Measurements from ENCODE around the gene SCGB1D1. TPM values are rescaled to one million over a fixed set of nuclear protein-coding genes. Genes with fewer than 3 reads are reported as not detected.

Gene SCGB1D1
- total and polyA plus RNA-seq, 2 experiments from 2014 or later, result not detected

DNA sequence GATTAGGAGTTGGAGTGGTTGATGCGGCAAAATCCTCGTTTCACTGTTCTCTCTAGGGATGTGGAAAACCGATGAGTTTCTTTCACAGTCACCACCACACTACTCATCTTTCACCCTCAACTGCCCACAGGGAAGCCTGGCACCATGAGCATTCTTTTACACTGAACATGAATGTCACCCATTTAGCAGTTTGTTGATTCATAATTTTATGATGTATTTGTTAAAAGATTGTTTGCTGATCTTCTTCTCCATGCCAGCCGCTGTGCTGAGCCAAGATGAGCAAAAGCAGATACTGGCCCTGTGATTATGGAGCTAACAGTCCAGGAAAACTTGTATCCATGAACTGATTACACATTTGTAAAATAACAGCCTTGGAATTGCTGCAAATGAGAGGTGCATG lies 48.1 kb downstream of the SCGB1D1 start (continued):
- TF ChIP-seq, protein P1, sequence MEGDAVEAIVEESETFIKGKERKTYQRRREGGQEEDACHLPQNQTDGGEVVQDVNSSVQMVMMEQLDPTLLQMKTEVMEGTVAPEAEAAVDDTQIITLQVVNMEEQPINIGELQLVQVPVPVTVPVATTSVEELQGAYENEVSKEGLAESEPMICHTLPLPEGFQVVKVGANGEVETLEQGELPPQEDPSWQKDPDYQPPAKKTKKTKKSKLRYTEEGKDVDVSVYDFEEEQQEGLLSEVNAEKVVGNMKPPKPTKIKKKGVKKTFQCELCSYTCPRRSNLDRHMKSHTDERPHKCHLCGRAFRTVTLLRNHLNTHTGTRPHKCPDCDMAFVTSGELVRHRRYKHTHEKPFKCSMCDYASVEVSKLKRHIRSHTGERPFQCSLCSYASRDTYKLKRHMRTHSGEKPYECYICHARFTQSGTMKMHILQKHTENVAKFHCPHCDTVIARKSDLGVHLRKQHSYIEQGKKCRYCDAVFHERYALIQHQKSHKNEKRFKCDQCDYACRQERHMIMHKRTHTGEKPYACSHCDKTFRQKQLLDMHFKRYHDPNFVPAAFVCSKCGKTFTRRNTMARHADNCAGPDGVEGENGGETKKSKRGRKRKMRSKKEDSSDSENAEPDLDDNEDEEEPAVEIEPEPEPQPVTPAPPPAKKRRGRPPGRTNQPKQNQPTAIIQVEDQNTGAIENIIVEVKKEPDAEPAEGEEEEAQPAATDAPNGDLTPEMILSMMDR (conservative IDR thresholded peaks at IDR 0.05; ENCODE audit: low read depth in 2 of 2), result no peak
- TF ChIP-seq, protein P2, sequence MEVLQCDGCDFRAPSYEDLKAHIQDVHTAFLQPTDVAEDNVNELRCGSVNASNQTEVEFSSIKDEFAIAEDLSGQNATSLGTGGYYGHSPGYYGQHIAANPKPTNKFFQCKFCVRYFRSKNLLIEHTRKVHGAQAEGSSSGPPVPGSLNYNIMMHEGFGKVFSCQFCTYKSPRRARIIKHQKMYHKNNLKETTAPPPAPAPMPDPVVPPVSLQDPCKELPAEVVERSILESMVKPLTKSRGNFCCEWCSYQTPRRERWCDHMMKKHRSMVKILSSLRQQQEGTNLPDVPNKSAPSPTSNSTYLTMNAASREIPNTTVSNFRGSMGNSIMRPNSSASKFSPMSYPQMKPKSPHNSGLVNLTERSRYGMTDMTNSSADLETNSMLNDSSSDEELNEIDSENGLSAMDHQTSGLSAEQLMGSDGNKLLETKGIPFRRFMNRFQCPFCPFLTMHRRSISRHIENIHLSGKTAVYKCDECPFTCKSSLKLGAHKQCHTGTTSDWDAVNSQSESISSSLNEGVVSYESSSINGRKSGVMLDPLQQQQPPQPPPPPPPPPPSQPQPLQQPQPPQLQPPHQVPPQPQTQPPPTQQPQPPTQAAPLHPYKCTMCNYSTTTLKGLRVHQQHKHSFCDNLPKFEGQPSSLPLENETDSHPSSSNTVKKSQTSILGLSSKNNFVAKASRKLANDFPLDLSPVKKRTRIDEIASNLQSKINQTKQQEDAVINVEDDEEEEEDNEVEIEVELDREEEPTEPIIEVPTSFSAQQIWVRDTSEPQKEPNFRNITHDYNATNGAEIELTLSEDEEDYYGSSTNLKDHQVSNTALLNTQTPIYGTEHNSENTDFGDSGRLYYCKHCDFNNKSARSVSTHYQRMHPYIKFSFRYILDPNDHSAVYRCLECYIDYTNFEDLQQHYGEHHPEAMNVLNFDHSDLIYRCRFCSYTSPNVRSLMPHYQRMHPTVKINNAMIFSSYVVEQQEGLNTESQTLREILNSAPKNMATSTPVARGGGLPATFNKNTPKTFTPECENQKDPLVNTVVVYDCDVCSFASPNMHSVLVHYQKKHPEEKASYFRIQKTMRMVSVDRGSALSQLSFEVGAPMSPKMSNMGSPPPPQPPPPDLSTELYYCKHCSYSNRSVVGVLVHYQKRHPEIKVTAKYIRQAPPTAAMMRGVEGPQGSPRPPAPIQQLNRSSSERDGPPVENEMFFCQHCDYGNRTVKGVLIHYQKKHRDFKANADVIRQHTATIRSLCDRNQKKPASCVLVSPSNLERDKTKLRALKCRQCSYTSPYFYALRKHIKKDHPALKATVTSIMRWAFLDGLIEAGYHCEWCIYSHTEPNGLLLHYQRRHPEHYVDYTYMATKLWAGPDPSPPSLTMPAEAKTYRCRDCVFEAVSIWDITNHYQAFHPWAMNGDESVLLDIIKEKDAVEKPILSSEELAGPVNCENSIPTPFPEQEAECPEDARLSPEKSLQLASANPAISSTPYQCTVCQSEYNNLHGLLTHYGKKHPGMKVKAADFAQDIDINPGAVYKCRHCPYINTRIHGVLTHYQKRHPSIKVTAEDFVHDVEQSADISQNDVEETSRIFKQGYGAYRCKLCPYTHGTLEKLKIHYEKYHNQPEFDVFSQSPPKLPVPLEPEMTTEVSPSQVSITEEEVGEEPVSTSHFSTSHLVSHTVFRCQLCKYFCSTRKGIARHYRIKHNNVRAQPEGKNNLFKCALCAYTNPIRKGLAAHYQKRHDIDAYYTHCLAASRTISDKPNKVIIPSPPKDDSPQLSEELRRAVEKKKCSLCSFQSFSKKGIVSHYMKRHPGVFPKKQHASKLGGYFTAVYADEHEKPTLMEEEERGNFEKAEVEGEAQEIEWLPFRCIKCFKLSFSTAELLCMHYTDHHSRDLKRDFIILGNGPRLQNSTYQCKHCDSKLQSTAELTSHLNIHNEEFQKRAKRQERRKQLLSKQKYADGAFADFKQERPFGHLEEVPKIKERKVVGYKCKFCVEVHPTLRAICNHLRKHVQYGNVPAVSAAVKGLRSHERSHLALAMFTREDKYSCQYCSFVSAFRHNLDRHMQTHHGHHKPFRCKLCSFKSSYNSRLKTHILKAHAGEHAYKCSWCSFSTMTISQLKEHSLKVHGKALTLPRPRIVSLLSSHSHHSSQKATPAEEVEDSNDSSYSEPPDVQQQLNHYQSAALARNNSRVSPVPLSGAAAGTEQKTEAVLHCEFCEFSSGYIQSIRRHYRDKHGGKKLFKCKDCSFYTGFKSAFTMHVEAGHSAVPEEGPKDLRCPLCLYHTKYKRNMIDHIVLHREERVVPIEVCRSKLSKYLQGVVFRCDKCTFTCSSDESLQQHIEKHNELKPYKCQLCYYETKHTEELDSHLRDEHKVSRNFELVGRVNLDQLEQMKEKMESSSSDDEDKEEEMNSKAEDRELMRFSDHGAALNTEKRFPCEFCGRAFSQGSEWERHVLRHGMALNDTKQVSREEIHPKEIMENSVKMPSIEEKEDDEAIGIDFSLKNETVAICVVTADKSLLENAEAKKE (CRISPR knock-in tag; IDR thresholded peaks at IDR 0.05), result no peak
- no peak for TF ChIP-seq JUNB (IDR thresholded peaks at IDR 0.05; ENCODE audit: unreplicated experiment)
- no peak for TF ChIP-seq ZNF331 (CRISPR knock-in tag; IDR thresholded peaks at IDR 0.05; ENCODE audit: low read depth)

DNA sequence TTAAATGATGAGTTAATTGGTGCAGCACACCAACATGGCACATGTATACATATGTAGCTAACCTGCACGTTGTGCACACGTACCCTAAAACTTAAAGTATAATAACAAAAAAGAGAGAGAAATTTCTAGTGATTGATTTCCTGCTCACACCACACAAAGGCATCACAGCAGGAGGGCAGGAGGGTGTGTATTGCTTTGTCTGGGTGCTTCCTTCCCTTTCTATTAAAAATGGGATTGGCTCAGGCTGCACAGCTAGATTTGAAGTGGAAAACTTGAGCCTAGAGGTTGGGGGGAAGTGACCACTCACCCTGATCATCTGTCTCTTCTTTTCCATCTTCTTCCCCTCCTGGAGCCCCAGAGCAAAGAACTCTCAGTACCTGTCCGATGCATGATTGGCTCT lies 51.1 kb downstream of the SCGB1D1 start:
- no peaks in the 10 kb centered on the region; the same call in 2 of the 3 replicates for H3K4me1 Mint-ChIP-seq
- Histone ChIP-seq H4K20me1 (replicated peaks; ENCODE audit: insufficient read depth) (no peaks in the 10 kb centered on the region), H2AFZ (no peak overlapping the region), H3K27ac (ENCODE audit: low read depth) (no peak overlapping the region), H3K27me3 (ENCODE audit: insufficient read depth) (no peaks in the 10 kb centered on the region), H3K4me3 (no peak overlapping the region), H3F3A (replicated peaks; ENCODE audit: low read depth) (no peaks in the 10 kb centered on the region), H3K4me1 (ENCODE audit: insufficient read depth) (no peaks in the 10 kb centered on the region), H3K9me2 (ENCODE audit: insufficient read depth) (no peaks in the 10 kb centered on the region), H3K36me3 (ENCODE audit: insufficient read depth) (no peaks in the 10 kb centered on the region), H3K79me2 (replicated peaks; ENCODE audit: insufficient read depth) (no peaks in the 10 kb centered on the region), H3K4me2 (no peak overlapping the region)
- ATAC-seq, result no peak
- TF ChIP-seq EZH2phosphoT487 (IDR thresholded peaks at IDR 0.05; ENCODE audit: unreplicated experiment), result no peak
- TF ChIP-seq, protein P3, sequence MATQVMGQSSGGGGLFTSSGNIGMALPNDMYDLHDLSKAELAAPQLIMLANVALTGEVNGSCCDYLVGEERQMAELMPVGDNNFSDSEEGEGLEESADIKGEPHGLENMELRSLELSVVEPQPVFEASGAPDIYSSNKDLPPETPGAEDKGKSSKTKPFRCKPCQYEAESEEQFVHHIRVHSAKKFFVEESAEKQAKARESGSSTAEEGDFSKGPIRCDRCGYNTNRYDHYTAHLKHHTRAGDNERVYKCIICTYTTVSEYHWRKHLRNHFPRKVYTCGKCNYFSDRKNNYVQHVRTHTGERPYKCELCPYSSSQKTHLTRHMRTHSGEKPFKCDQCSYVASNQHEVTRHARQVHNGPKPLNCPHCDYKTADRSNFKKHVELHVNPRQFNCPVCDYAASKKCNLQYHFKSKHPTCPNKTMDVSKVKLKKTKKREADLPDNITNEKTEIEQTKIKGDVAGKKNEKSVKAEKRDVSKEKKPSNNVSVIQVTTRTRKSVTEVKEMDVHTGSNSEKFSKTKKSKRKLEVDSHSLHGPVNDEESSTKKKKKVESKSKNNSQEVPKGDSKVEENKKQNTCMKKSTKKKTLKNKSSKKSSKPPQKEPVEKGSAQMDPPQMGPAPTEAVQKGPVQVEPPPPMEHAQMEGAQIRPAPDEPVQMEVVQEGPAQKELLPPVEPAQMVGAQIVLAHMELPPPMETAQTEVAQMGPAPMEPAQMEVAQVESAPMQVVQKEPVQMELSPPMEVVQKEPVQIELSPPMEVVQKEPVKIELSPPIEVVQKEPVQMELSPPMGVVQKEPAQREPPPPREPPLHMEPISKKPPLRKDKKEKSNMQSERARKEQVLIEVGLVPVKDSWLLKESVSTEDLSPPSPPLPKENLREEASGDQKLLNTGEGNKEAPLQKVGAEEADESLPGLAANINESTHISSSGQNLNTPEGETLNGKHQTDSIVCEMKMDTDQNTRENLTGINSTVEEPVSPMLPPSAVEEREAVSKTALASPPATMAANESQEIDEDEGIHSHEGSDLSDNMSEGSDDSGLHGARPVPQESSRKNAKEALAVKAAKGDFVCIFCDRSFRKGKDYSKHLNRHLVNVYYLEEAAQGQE (IDR thresholded peaks at IDR 0.05; ENCODE audit: unreplicated experiment), result no peak
- no peak for TF ChIP-seq NANOG (IDR thresholded peaks at IDR 0.05; ENCODE audit: borderline replicate concordance)
- TF ChIP-seq EZH2 (IDR thresholded peaks at IDR 0.05; ENCODE audit: low read depth, unreplicated experiment), result no peak
- TF ChIP-seq JUNB (IDR thresholded peaks at IDR 0.05; ENCODE audit: unreplicated experiment), result no peak
- TF ChIP-seq, protein P1 (conservative IDR thresholded peaks at IDR 0.05; ENCODE audit: low read depth in 2 of 2), result no peak
- TF ChIP-seq STAT1 (IDR thresholded peaks at IDR 0.05; ENCODE audit: unreplicated experiment), result no peak
- no peak for DNase-seq (ENCODE audit: low spot score)
- H3K27ac Mint-ChIP-seq, result no peak overlapping the region
- no peak overlapping the region for H3K4me3 Mint-ChIP-seq
- no peaks in the 10 kb centered on the region for H3K9me3 Mint-ChIP-seq
- no peaks in the 10 kb centered on the region for H3K36me3 Mint-ChIP-seq (ENCODE audit: low read depth)
- peaks cover 4% of the 10 kb centered on the region for H3K27me3 Mint-ChIP-seq (ENCODE audit: insufficient read depth, low read depth, poor library complexity)

Data from GM23338 (cell line).